Stimulated activated CD4-positive, alpha-beta T cell treated with anti-CD3 and anti-CD28 coated beads, Interleukin-2, amount 100 ng/mL, for 24 hours (primary cell): ENCODE data around the gene SPAG7.

ENCODE experiments used
- DNase-seq, 2 donors: peaks; one replicate each; pipeline ENCODE4 v3.0.0-alpha.2; 2020

The SPAG7 gene

GRCh38 chr17:4967539-4968485 is at the start of gene SPAG7:
TSS of gene SPAG7 (minus strand) at chr17:4967817. CDS start at chr17:4967804, 13 bp downstream.
- DNase-seq: peak; percentile 93

- DNase-seq: no peak
Observed at GRCh38 chr17:5014357-5014756, 46.7 kb upstream of the SPAG7 start.

GRCh38 chr17:5011928-5012327 is 44.3 kb upstream of the SPAG7 start:
- DNase-seq: peak in 1 of 2 donors; percentile 26

- no peak for DNase-seq
Observed at GRCh38 chr17:5003214-5003867, 35.7 kb upstream of the SPAG7 start.

- DNase-seq: no peak
Observed at GRCh38 chr17:5002121-5002788, 34.6 kb upstream of the SPAG7 start.

GRCh38 chr17:5000237-5000639 is 32.6 kb upstream of the SPAG7 start:
- no peak for DNase-seq

GRCh38 chr17:4999430-5000093 is 31.9 kb upstream of the SPAG7 start:
- DNase-seq: no peak

GRCh38 chr17:4998732-4999429 is 31.3 kb upstream of the SPAG7 start:
- no peak for DNase-seq

GRCh38 chr17:4998027-4998731 is 30.6 kb upstream of the SPAG7 start:
- DNase-seq: no peak

GRCh38 chr17:4997302-4998026 is 29.8 kb upstream of the SPAG7 start, which contains the start of the genes INCA1 and KIF1C:
TSS of gene INCA1 (minus strand) at chr17:4997522. CDS start at chr17:4994437, 3,085 bp downstream.
TSS of gene KIF1C (plus strand) at chr17:4997950. CDS start at chr17:5000247, 2,297 bp downstream.
- DNase-seq: peak; percentile 88 to 93

GRCh38 chr17:4994081-4994595 is 26.5 kb upstream of the SPAG7 start:
- DNase-seq: no peak

GRCh38 chr17:4987767-4988567 is 20.4 kb upstream of the SPAG7 start:
- DNase-seq: no peak

- DNase-seq: peak; percentile 93 to 94
Observed at GRCh38 chr17:4986951-4987766, 19.5 kb upstream of the SPAG7 start, which contains the start of gene CAMTA2. TSS of gene CAMTA2 (minus strand) at chr17:4987675. CDS start at chr17:4986222, 1,453 bp downstream.

GRCh38 chr17:4986403-4986802 is 18.8 kb upstream of the SPAG7 start:
- no peak for DNase-seq

- no peak for DNase-seq
Observed at GRCh38 chr17:4982305-4982704, 14.7 kb upstream of the SPAG7 start.

GRCh38 chr17:4980644-4981216 is 13.1 kb upstream of the SPAG7 start:
- DNase-seq: peak in 1 of 2 donors; percentile 55

- DNase-seq: no peak
Observed at GRCh38 chr17:4978726-4979125, 11.1 kb upstream of the SPAG7 start.

- DNase-seq: no peak
Observed at GRCh38 chr17:4974115-4974670, 6.6 kb upstream of the SPAG7 start.
